IMR-90 (cell line): Measurements from ENCODE around the gene TESK2. TPM values are rescaled to one million over a fixed set of nuclear protein-coding genes. Genes with fewer than 3 reads are reported as not detected.

ENCODE experiments used
- ATAC-seq: fragments of 200-7000 bp; cut with Tn5 transposase; 2 replicates; pipeline ENCODE4 v1.9.1; 2020; ENCODE audit warnings: low read depth, mild to moderate bottlenecking, moderate library complexity
- BruUV-seq: library from RNA; stranded (reverse); fragments of 400-500 nt; replicated peaks from 2 replicates; lab custom pipeline; 2021; lab: Mats Ljungman, UMichigan
- CTCF ChIA-PET: fragments of 300-600 bp; formaldehyde crosslinking; extraction: SDS; loops from one replicate; lab custom pipeline; 2021; ENCODE audit warnings: antibody characterized with exemption; lab: Yijun Ruan, JAX
- POLR2A ChIA-PET: fragments of 300-600 bp; sonication (Branson Sonifier 250); formaldehyde crosslinking; loops from one replicate; lab custom pipeline; 2022; ENCODE audit warnings: antibody characterized with exemption; ENCODE audit not compliant: unreplicated experiment; lab: Charles Lee
- DNase-seq: peaks from one replicate; pipeline ENCODE4 v3.0.0; 2013
- H2AFZ ChIP-seq: replicated peaks from 2 replicates; pipeline ENCODE3; 2013; ENCODE audit warnings: low read length, mild to moderate bottlenecking; ENCODE audit not compliant: poor library complexity
- H2AK5ac ChIP-seq: 2 replicates; pipeline ENCODE4 v1.6.1; 2013; ENCODE audit warnings: low read depth, low read length, inconsistent platforms
- H2AK9ac ChIP-seq: replicated peaks from 2 replicates; pipeline ENCODE3; 2013; ENCODE audit warnings: mild to moderate bottlenecking, low read depth, low read length, moderate library complexity; ENCODE audit not compliant: poor library complexity
- H2BK120ac ChIP-seq: 2 replicates; pipeline ENCODE4 v1.6.1; 2013; ENCODE audit warnings: low read depth, low read length, inconsistent platforms
- H2BK15ac ChIP-seq: 3 replicates; pipeline ENCODE4 v1.6.1; 2013; ENCODE audit warnings: low read depth, low read length, inconsistent platforms
- H2BK20ac ChIP-seq: 2 replicates; pipeline ENCODE4 v1.6.1; 2013; ENCODE audit warnings: low read depth, mild to moderate bottlenecking, inconsistent platforms, low read length, moderate library complexity
- H2BK5ac ChIP-seq: 2 replicates; pipeline ENCODE4 v1.6.1; 2013; ENCODE audit warnings: mild to moderate bottlenecking, low read depth, low read length, inconsistent platforms; ENCODE audit not compliant: poor library complexity, severe bottlenecking
- H3K14ac ChIP-seq: replicated peaks from 2 replicates; pipeline ENCODE4 v1.6.1; 2013; ENCODE audit warnings: low read depth, low read length, inconsistent platforms
- H3K18ac ChIP-seq: 2 replicates; pipeline ENCODE4 v1.6.1; 2013; ENCODE audit warnings: low read depth, low read length, control low read depth
- H3K23ac ChIP-seq: 2 replicates; pipeline ENCODE4 v1.6.1; 2013; ENCODE audit warnings: low read depth, low read length, inconsistent platforms
- H3K27ac ChIP-seq: 2 replicates; pipeline ENCODE4 v1.5.1; 2013; ENCODE audit warnings: mild to moderate bottlenecking, control low read depth, low read length; ENCODE audit not compliant: insufficient read depth
- H3K27me3 ChIP-seq: 2 replicates; pipeline ENCODE4 v1.6.1; 2013; ENCODE audit warnings: low read length; ENCODE audit not compliant: control insufficient read depth, insufficient read depth
- H3K36me3 ChIP-seq: 2 replicates; pipeline ENCODE4 v1.6.1; 2013; ENCODE audit warnings: low read length, mixed read lengths; ENCODE audit not compliant: control insufficient read depth, insufficient read depth
- H3K4ac ChIP-seq: 2 replicates; pipeline ENCODE4 v1.6.1; 2013; ENCODE audit warnings: low read depth, low read length, inconsistent platforms
- H3K4me1 ChIP-seq: 2 replicates; pipeline ENCODE4 v1.6.1; 2013; ENCODE audit warnings: low read length, mixed read lengths; ENCODE audit not compliant: control insufficient read depth, insufficient read depth
- H3K4me2 ChIP-seq: 2 replicates; pipeline ENCODE4 v1.6.1; 2013; ENCODE audit warnings: low read depth, mild to moderate bottlenecking, control low read depth, low read length, moderate library complexity
- H3K4me3 ChIP-seq: 2 replicates; pipeline ENCODE4 v1.5.1; 2013; ENCODE audit warnings: low read depth, mild to moderate bottlenecking, control low read depth, low read length, moderate library complexity; ENCODE audit not compliant: insufficient read depth
- H3K56ac ChIP-seq: 2 replicates; pipeline ENCODE4 v1.6.1; 2013; ENCODE audit warnings: low read length, inconsistent platforms; ENCODE audit not compliant: insufficient read depth; ENCODE audit errors: extremely low read depth
- H3K79me1 ChIP-seq, 2 experiments: 2 replicates each; pipeline ENCODE4 v1.6.1; 2013; ENCODE audit warnings: low read length in 2 of 2, inconsistent platforms in 1 of 2, low read depth in 1 of 2
- H3K9ac ChIP-seq: 2 replicates; pipeline ENCODE4 v1.6.1; 2013; ENCODE audit warnings: low read depth, low read length, control low read depth
- H3K9me1 ChIP-seq: 2 replicates; pipeline ENCODE4 v1.6.1; 2013; ENCODE audit warnings: low read length, inconsistent platforms; ENCODE audit not compliant: insufficient read depth
- H3K9me3 ChIP-seq: 2 replicates; pipeline ENCODE4 v1.6.1; 2013; ENCODE audit warnings: low read length; ENCODE audit not compliant: control insufficient read depth, insufficient read depth
- H4K20me1 ChIP-seq: 2 replicates; pipeline ENCODE4 v1.6.1; 2013; ENCODE audit warnings: low read length, inconsistent platforms; ENCODE audit not compliant: insufficient read depth
- H4K5ac ChIP-seq: 2 replicates; pipeline ENCODE4 v1.6.1; 2013; ENCODE audit warnings: mild to moderate bottlenecking, low read depth, low read length, control low read depth
- H4K8ac ChIP-seq, 2 experiments: 2 replicates each; pipeline ENCODE4 v1.6.1; 2013; ENCODE audit warnings: low read depth in 2 of 2, low read length in 2 of 2, control low read depth in 1 of 2, inconsistent platforms in 1 of 2
- H4K91ac ChIP-seq: 2 replicates; pipeline ENCODE4 v1.6.1; 2013; ENCODE audit warnings: low read depth, low read length, inconsistent platforms; ENCODE audit not compliant: insufficient read depth
- BHLHE40 ChIP-seq: fragments of 150-350 bp; IDR thresholded peaks from 2 replicates; pipeline ENCODE4 v1.6.1; 2016; ENCODE audit warnings: mild to moderate bottlenecking, low read depth, low read length
- CEBPB ChIP-seq: IDR thresholded peaks from 2 replicates; pipeline ENCODE4 v1.6.1; 2012; ENCODE audit warnings: low read depth, low read length, improper control_type of control experiment
- CHD1 ChIP-seq: IDR thresholded peaks from 2 replicates; pipeline ENCODE4 v1.6.1; 2012; ENCODE audit warnings: low read depth, low read length, improper control_type of control experiment
- CTCF ChIP-seq: conservative IDR thresholded peaks from 2 replicates; pipeline ENCODE4 v1.5.1; 2012; ENCODE audit warnings: mild to moderate bottlenecking, low read depth, low read length, improper control_type of control experiment
- ELK1 ChIP-seq: fragments of 150-350 bp; IDR thresholded peaks from 2 replicates; pipeline ENCODE4 v1.6.1; 2016; ENCODE audit warnings: low read depth, mild to moderate bottlenecking, low read length, moderate library complexity, borderline replicate concordance
- FOS ChIP-seq: fragments of 150-350 bp; IDR thresholded peaks from 2 replicates; pipeline ENCODE4 v1.6.1; 2016; ENCODE audit warnings: low read depth, low read length
- MAFK ChIP-seq: IDR thresholded peaks from 2 replicates; pipeline ENCODE4 v1.6.1; 2012; ENCODE audit warnings: low read depth, low read length, improper control_type of control experiment
- MAZ ChIP-seq: IDR thresholded peaks from 2 replicates; pipeline ENCODE4 v1.6.1; 2012; ENCODE audit warnings: low read depth, mild to moderate bottlenecking, low read length, improper control_type of control experiment, moderate library complexity, borderline replicate concordance
- POLR2A ChIP-seq: IDR thresholded peaks from 2 replicates; pipeline ENCODE4 v1.6.1; 2012; ENCODE audit warnings: mild to moderate bottlenecking, low read depth, low read length
- RAD21 ChIP-seq: IDR thresholded peaks from 2 replicates; pipeline ENCODE4 v1.6.1; 2012; ENCODE audit warnings: low read length, improper control_type of control experiment
- RCOR1 ChIP-seq: IDR thresholded peaks from 2 replicates; pipeline ENCODE4 v1.6.1; 2012; ENCODE audit warnings: mild to moderate bottlenecking, low read length, improper control_type of control experiment; ENCODE audit not compliant: insufficient replicate concordance
- RFX5 ChIP-seq: IDR thresholded peaks from 2 replicates; pipeline ENCODE4 v1.8.0; 2012; ENCODE audit warnings: low read depth, mild to moderate bottlenecking, low read length, moderate library complexity
- SMC3 ChIP-seq: fragments of 150-350 bp; IDR thresholded peaks from 2 replicates; pipeline ENCODE4 v1.6.1; 2016; ENCODE audit warnings: low read depth, mild to moderate bottlenecking, antibody characterized with exemption, low read length, moderate library complexity
- USF2 ChIP-seq: fragments of 150-350 bp; IDR thresholded peaks from 2 replicates; pipeline ENCODE4 v1.6.1; 2017; ENCODE audit warnings: mild to moderate bottlenecking, antibody characterized with exemption, low read length, low read depth
- WGBS, 2 experiments: methylation state at CpG; one replicate each; pipeline versions ENCODE4 v1.1.5 to v1.1.7; 2013; ENCODE audit warnings: missing lambda C conversion rate in 2 of 2; ENCODE audit not compliant: insufficient read length in 1 of 2; ENCODE audit errors: extremely low coverage in 2 of 2; 5-methylcytosine and 5-hydroxymethylcytosine counted together
- dilution Hi-C: fragments of 300-500 bp; cut with HindIII; formaldehyde crosslinking; loops from one replicate; pipeline ENCODE4 v1.14.3; 2018; ENCODE audit warnings: low sequenced_read_pairs; ENCODE audit not compliant: unreplicated experiment
- in situ Hi-C: fragments of 300-500 bp; cut with MboI; formaldehyde crosslinking; loops from 3 replicates; pipeline ENCODE4 v1.14.3; 2019; ENCODE audit warnings: low sequenced_read_pairs, inconsistent platforms, mixed read lengths
- intact Hi-C: fragments of 100-400 bp; cut with micrococcal nuclease; formaldehyde crosslinking; loops from 2 replicates; pipeline ENCODE4 v1.10.0; 2022
- polyA plus RNA-seq, 3 experiments: library from polyadenylated mRNA; depleted of rRNA; stranded (reverse); fragments of >200 nt; gene quantifications; 2 replicates each; pipeline ENCODE4 v1.2.3, GENCODE V29; 2012; ENCODE audit warnings: low replicate concordance in 1 of 3
- total RNA-seq: library from RNA; depleted of rRNA; stranded (reverse); fragments of >200 nt; gene quantifications from 2 replicates; pipeline ENCODE4 v1.2.3, GENCODE V29; 2012

TESK2 gene
- total and polyA plus RNA-seq, 2 of the 4 experiments (the other 2 are of a cell fraction): 0.90 to 1.3 TPM

- Histone ChIP-seq H2BK5ac (no peak overlapping the region), H2BK15ac (no peak overlapping the region), H3K4me2 (no peak overlapping the region), H3K4me3 (no peak overlapping the region), H4K20me1 (no peaks in the 10 kb centered on the region), H3K14ac (no peak overlapping the region), H3K4me1 (no peaks in the 10 kb centered on the region; the same call in 1 of the 2 replicates), H4K91ac (no peak overlapping the region), H3K18ac (no peak overlapping the region), H3K36me3 (no peaks in the 10 kb centered on the region), H2BK20ac (no peak overlapping the region), H2AK5ac (no peak overlapping the region), H3K27ac (no peak overlapping the region), H3K4ac (no peak overlapping the region), H4K5ac (no peak overlapping the region), H4K8ac (no peak overlapping the region), H3K27me3 (no peaks in the 10 kb centered on the region), H3K9me1 (peaks cover 4% of the 10 kb centered on the region; the same call in 1 of the 2 replicates), H2AFZ (no peak overlapping the region), H3K56ac (no peak overlapping the region), H2AK9ac (no peak overlapping the region), H2BK120ac (no peak overlapping the region), H3K9me3 (no peaks in the 10 kb centered on the region), H3K79me1 (no peaks in the 10 kb centered on the region), H3K23ac (no peak overlapping the region), H3K9ac (no peak overlapping the region)
- BruUV-seq: no TSS peak
- intact Hi-C loops (no loop called here), dilution Hi-C loops (no loop called here), in situ Hi-C loops (no loop called here)
- POLR2A ChIA-PET: no interaction called here
- DNase-seq (no peak), ATAC-seq (no peak)
- TF ChIP-seq POLR2A (no peak), CEBPB (no peak), ELK1 (no peak), MAZ (no peak), FOS (no peak), USF2 (no peak), CTCF (no peak), RCOR1 (no peak), RFX5 (no peak), RAD21 (no peak), SMC3 (no peak), CHD1 (no peak), BHLHE40 (no peak), MAFK (no peak)
- CTCF ChIA-PET: no interaction called here
- WGBS, 2 experiments: no CpG with 5 or more reads among the region's 6 CpGs
Observed at GRCh38 chr1:45379524-45379923, 111.4 kb downstream of the TESK2 start.
